GM06990 (cell line): ENCODE data around the gene COPS8.

Source experiments
- DNase-seq: peaks from one replicate; pipeline ENCODE4 v3.0.0-alpha.2; 2011; ENCODE audit not compliant: insufficient read length; ENCODE audit errors: extremely low read depth
- H3K27me3 ChIP-seq: replicated peaks from 2 replicates; pipeline ENCODE4 v1.6.0; 2011; ENCODE audit warnings: low read length; ENCODE audit not compliant: control insufficient read depth, insufficient read depth
- H3K36me3 ChIP-seq: 2 replicates; pipeline ENCODE4 v1.5.1; 2011; ENCODE audit warnings: low read length; ENCODE audit not compliant: control insufficient read depth, insufficient read depth
- H3K4me3 ChIP-seq: replicated peaks from 2 replicates; pipeline ENCODE4 v1.5.1; 2011; ENCODE audit warnings: low read depth, mild to moderate bottlenecking, control low read depth, low read length
- TF ChIP-seq, protein P1 (sequence below): IDR thresholded peaks from 2 replicates; pipeline ENCODE4 v1.5.1; 2011; ENCODE audit warnings: low read length, control low read depth, mild to moderate bottlenecking, inconsistent platforms; ENCODE audit not compliant: insufficient read depth, poor library complexity, severe bottlenecking

The COPS8 gene

DNA sequence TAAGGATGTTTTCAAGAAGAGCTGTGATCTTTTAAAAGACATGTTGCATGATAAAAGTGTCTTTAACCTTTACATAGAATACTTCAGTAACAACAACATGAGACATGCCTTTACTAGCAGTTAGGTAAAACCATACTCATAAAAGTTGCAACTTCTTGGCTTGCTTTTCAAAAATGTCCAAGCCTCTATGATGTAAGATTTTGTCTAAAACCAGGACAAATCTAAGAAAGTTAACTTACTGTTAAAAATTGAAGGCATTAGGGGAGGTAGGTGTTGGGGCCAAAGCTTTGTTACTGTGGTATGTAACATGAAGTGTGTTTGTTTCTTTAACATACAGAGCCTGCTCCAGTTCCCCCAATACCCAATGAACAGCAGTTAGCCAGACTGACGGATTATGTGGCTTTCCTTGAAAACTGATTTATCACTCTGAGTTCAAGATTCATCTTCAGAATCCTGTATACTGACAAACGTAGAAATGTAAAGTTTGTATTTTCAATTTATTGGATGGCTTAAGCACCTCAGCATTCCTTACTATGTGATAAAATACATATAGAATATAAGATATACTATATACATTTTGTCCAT is 11.7 kb downstream of the COPS8 start:
- peaks cover 4% of the 10 kb centered on the region for H3K36me3 ChIP-seq
- H3K27me3 ChIP-seq: no peaks in the 10 kb centered on the region
- TF ChIP-seq, protein P1, sequence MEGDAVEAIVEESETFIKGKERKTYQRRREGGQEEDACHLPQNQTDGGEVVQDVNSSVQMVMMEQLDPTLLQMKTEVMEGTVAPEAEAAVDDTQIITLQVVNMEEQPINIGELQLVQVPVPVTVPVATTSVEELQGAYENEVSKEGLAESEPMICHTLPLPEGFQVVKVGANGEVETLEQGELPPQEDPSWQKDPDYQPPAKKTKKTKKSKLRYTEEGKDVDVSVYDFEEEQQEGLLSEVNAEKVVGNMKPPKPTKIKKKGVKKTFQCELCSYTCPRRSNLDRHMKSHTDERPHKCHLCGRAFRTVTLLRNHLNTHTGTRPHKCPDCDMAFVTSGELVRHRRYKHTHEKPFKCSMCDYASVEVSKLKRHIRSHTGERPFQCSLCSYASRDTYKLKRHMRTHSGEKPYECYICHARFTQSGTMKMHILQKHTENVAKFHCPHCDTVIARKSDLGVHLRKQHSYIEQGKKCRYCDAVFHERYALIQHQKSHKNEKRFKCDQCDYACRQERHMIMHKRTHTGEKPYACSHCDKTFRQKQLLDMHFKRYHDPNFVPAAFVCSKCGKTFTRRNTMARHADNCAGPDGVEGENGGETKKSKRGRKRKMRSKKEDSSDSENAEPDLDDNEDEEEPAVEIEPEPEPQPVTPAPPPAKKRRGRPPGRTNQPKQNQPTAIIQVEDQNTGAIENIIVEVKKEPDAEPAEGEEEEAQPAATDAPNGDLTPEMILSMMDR: no peak
- no peak overlapping the region for H3K4me3 ChIP-seq
- no peak for DNase-seq

- Histone ChIP-seq H3K27me3 (no peaks in the 10 kb centered on the region), H3K4me3 (no peak overlapping the region), H3K36me3 (peaks cover 4% of the 10 kb centered on the region)
- TF ChIP-seq, protein P1: no peak
- DNase-seq: no peak
These were observed 12.4 kb downstream of the COPS8 start for GRCh38 chr2:237097911-237098702.

GRCh38 chr2:237099804-237100203 is 14.1 kb downstream of the COPS8 start:
- TF ChIP-seq, protein P1: no peak
- no peaks in the 10 kb centered on the region for H3K27me3 ChIP-seq
- peaks cover 2% of the 10 kb centered on the region for H3K36me3 ChIP-seq
- no peak overlapping the region for H3K4me3 ChIP-seq
- DNase-seq: no peak

GRCh38 chr2:237101118-237101979 is 15.7 kb downstream of the COPS8 start:
- Histone ChIP-seq H3K27me3 (no peaks in the 10 kb centered on the region), H3K36me3 (peaks cover 2% of the 10 kb centered on the region), H3K4me3 (no peak overlapping the region)
- TF ChIP-seq, protein P1: no peak
- DNase-seq: no peak

- no peak for DNase-seq
- peaks cover 2% of the 10 kb centered on the region for H3K36me3 ChIP-seq
- no peaks in the 10 kb centered on the region for H3K27me3 ChIP-seq
- TF ChIP-seq, protein P1: no peak
- no peak overlapping the region for H3K4me3 ChIP-seq
These were observed 16.7 kb downstream of the COPS8 start for GRCh38 chr2:237102428-237102827.
